Fibroblast of mammary gland (primary cell): ENCODE data around the gene LCP2.

Experiments used
- DNase-seq: peaks from one replicate; pipeline ENCODE4 v3.0.0-alpha.2; 2010; ENCODE audit warnings: low read depth
- H3K4me3 ChIP-seq: 2 replicates; pipeline ENCODE4 v1.5.1; 2011; ENCODE audit warnings: low read depth, mild to moderate bottlenecking, low read length, moderate library complexity; ENCODE audit not compliant: control insufficient read depth
- CTCF ChIP-seq: conservative IDR thresholded peaks from 2 replicates; pipeline ENCODE4 v1.5.1; 2011; ENCODE audit warnings: low read depth, low read length, inconsistent platforms; ENCODE audit not compliant: control insufficient read depth, insufficient read depth

Gene LCP2

GRCh38 chr5:170211575-170212334, 85.8 kb downstream of the LCP2 start:
- DNase-seq: no peak
- no peak for TF ChIP-seq CTCF

GRCh38 chr5:170206958-170207357, 90.6 kb downstream of the LCP2 start:
- no peak for DNase-seq
- no peak for TF ChIP-seq CTCF
- no peak overlapping the region for H3K4me3 ChIP-seq

More at GRCh38 chr5:170211575-170212334, 85.8 kb downstream of the LCP2 start:
- H3K4me3 ChIP-seq: no peak overlapping the region

- no peak for TF ChIP-seq CTCF
Observed at GRCh38 chr5:170206216-170206615, 91.4 kb downstream of the LCP2 start.

GRCh38 chr5:170204202-170204601, 93.4 kb downstream of the LCP2 start:
- TF ChIP-seq CTCF: no peak
- no peak overlapping the region for H3K4me3 ChIP-seq
- DNase-seq: no peak

More at GRCh38 chr5:170206216-170206615, 91.4 kb downstream of the LCP2 start:
- H3K4me3 ChIP-seq: no peak overlapping the region
- DNase-seq: no peak

- DNase-seq: no peak
- no peak overlapping the region for H3K4me3 ChIP-seq
- TF ChIP-seq CTCF: no peak
Observed at GRCh38 chr5:170202117-170202516, 95.5 kb downstream of the LCP2 start.

- DNase-seq: no peak
- H3K4me3 ChIP-seq: no peak overlapping the region
- no peak for TF ChIP-seq CTCF
Observed at GRCh38 chr5:170201311-170201710, 96.3 kb downstream of the LCP2 start.
